Gastroesophageal sphincter (tissue), 3 donors: ENCODE data around the gene VMAC.

Experiments used
- CTCF ChIP-seq, 4 experiments: fragments of 200-600 bp in 2 of 4; fragments of 450-650 bp in 2 of 4; sonication (generic) in 1 of 4; IDR thresholded peaks; one replicate each; pipeline ENCODE4 v1.5.1; 2017 to 2019; ENCODE audit warnings: antibody characterized with exemption in 4 of 4, mild to moderate bottlenecking in 2 of 4, moderate library complexity in 2 of 4
- EP300 ChIP-seq: sonication (generic); formaldehyde crosslinking; IDR thresholded peaks from one replicate; pipeline ENCODE4 v1.6.1; 2017; ENCODE audit warnings: antibody characterized with exemption, mild to moderate bottlenecking
- POLR2A ChIP-seq, 2 donors: fragments of 450-650 bp; IDR thresholded peaks; one replicate each; pipeline ENCODE4 v1.6.1; 2017; ENCODE audit warnings: antibody characterized with exemption in 2 of 2, mild to moderate bottlenecking in 2 of 2, moderate library complexity in 1 of 2

GRCh38 chr19:5936292-5936592 lies 31.6 kb downstream of the VMAC start:
- no peak for TF ChIP-seq CTCF (IDR thresholded peaks at IDR 0.05)
- no peak for TF ChIP-seq POLR2A (IDR thresholded peaks at IDR 0.05)
- TF ChIP-seq EP300: no peak
